ENCODE measurements around the gene GRID2.

The GRID2 gene

GRCh38 chr4:92303621-92304027 lies at the start of gene GRID2:
GRID2 (plus strand) TSS chr4:92303966.
- H3K27ac ChIP-seq = peak within 1 kb of the TSS; percentile 83
- TF ChIP-seq ZFX (IDR thresholded peaks at IDR 0.05; ENCODE audit: borderline replicate concordance) = no peak
- TF ChIP-seq, protein P1, sequence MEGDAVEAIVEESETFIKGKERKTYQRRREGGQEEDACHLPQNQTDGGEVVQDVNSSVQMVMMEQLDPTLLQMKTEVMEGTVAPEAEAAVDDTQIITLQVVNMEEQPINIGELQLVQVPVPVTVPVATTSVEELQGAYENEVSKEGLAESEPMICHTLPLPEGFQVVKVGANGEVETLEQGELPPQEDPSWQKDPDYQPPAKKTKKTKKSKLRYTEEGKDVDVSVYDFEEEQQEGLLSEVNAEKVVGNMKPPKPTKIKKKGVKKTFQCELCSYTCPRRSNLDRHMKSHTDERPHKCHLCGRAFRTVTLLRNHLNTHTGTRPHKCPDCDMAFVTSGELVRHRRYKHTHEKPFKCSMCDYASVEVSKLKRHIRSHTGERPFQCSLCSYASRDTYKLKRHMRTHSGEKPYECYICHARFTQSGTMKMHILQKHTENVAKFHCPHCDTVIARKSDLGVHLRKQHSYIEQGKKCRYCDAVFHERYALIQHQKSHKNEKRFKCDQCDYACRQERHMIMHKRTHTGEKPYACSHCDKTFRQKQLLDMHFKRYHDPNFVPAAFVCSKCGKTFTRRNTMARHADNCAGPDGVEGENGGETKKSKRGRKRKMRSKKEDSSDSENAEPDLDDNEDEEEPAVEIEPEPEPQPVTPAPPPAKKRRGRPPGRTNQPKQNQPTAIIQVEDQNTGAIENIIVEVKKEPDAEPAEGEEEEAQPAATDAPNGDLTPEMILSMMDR (IDR thresholded peaks at IDR 0.05) = 0 out of 2 replicates have a peak, but pooled peaks have one; percentile 1

- H3K27ac ChIP-seq = no peak overlapping the region
- TF ChIP-seq, protein P1 (IDR thresholded peaks at IDR 0.05) = no peak
- no peak for TF ChIP-seq ZFX (IDR thresholded peaks at IDR 0.05; ENCODE audit: borderline replicate concordance)
These were observed 49.6 kb upstream of the GRID2 start for GRCh38 chr4:92253986-92254671.

GRCh38 chr4:92254767-92255442 lies 48.9 kb upstream of the GRID2 start:
- TF ChIP-seq, protein P1 (IDR thresholded peaks at IDR 0.05) = no peak
- TF ChIP-seq ZFX (IDR thresholded peaks at IDR 0.05; ENCODE audit: borderline replicate concordance) = no peak
- no peak overlapping the region for H3K27ac ChIP-seq

- no peak overlapping the region for H3K27ac ChIP-seq
- TF ChIP-seq, protein P1 (IDR thresholded peaks at IDR 0.05) = no peak
- no peak for TF ChIP-seq ZFX (IDR thresholded peaks at IDR 0.05; ENCODE audit: borderline replicate concordance)
These were observed 47.9 kb upstream of the GRID2 start for GRCh38 chr4:92255920-92256244.

GRCh38 chr4:92257931-92258857 lies 45.6 kb upstream of the GRID2 start:
- no peak overlapping the region for H3K27ac ChIP-seq
- no peak for TF ChIP-seq ZFX (IDR thresholded peaks at IDR 0.05; ENCODE audit: borderline replicate concordance)
- TF ChIP-seq, protein P1 (IDR thresholded peaks at IDR 0.05) = no peak

DNA sequence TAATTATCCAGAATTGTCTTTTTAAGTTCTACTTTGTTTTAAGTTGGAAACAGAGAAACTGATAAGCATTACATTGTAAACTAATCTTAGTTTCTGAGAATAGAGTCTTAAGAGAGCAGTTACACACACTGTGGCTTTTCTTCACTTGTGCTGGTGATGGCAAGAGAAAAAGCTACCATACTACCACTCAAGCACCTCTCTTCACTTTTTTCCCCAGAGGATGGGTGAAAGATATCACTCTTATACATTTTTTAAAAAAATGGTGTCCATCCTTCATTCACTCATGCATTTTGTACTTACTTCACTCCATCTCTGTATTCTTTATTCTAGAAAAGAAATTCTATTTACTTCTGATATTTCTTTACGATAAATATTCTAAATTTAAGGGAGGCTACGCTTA lies 42.5 kb upstream of the GRID2 start:
- no peak overlapping the region for H3K27ac ChIP-seq
- TF ChIP-seq, protein P1 (IDR thresholded peaks at IDR 0.05) = no peak
- TF ChIP-seq ZFX (IDR thresholded peaks at IDR 0.05; ENCODE audit: borderline replicate concordance) = no peak
